CD4-positive, alpha-beta T cell treated with Interleukin-21 for 1 hour (primary cell): ENCODE results near the gene NTN4.
"Not testable (repeated sequence)": the region's sequence is repeated elsewhere in the genome, so short reads cannot be mapped to it uniquely, and the experiment has no call there.

Source experiments
- DNase-seq: peaks from one replicate; pipeline ENCODE4 v3.0.0-alpha.2; 2020

Gene NTN4

GRCh38 chr12:95790033-95790916 lies at the start of gene NTN4:
NTN4 (minus strand) TSS chr12:95790764; CDS start chr12:95790309, 455 bp downstream.
- DNase-seq: peak; percentile 12

- DNase-seq: no peak
Observed at GRCh38 chr12:95838125-95838524, 47.6 kb upstream of the NTN4 start.

- no peak for DNase-seq
Observed at GRCh38 chr12:95837240-95838038, 46.9 kb upstream of the NTN4 start.

- DNase-seq: no peak
Observed at GRCh38 chr12:95836630-95837239, 46.2 kb upstream of the NTN4 start.

DNA sequence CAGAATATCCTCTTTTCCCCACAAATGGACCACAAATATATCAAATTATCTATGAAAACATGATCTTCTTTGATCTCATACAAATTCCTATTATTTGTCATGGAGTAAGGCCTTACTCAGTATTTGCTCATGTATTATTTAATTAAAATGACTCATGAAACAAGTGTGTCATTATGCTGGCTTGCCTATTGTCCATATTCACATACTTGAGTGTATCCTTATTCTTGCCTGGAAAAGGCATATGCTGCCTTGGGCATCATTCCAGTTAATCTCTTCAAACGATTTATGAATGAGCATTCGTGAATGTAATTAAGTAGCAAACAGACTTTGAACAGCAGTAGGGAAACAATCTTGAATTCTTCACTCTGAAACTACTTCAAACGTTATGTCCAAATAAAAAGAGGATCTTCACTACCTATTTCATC lies 45.6 kb upstream of the NTN4 start:
- DNase-seq: no peak

DNA sequence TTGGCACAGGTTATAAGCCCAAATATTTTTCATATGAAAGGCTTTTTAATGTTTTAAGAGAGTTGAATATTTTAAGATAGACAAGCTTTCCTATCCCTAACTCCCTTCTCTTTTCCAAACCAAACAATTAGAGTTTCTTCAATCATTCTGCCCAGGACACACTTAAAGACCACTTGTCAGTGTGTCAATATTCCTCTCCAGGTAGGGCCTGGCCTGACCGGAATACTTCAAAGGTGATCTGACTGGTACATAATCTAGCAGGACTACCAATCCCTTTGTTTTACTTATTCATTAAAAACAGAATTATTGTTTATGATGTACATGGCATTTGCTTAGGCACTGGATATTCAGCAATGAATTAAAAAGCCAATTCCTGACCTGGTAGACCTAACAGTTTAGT lies 44.0 kb upstream of the NTN4 start:
- DNase-seq: no peak

DNA sequence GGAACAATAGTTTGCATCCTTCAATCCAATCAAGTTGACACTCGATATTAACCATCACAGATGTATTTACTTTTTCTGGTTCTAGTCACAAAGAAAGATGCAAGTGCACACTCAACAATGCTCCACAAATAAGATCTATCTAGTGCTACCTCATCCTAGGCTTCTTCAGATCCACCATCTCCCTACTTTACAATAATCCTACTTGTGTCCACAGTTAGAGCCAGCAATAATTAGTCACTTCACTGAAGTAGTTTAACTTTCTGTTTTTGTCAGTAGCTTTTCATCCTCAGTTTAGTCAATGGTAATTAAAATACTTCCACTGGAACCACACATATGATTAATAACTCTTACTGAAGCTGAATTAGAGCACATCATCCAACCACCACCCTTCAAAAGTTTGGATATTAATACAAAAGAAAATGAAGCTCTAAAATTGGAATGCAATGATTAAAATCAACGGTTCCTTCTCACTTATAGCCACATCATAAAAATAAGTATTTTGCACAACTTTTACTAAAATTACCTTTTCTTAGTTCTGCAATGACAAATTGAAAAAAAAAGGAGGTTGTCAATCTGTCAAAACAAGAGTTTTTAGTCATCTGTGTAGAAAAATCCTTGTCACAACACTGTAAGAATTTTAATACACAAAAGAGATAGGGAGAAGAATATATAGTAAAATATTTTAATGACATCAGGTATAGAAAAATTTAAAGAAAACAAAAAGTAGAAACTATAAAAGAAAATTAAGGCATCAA lies 39.9 kb upstream of the NTN4 start:
- no peak for DNase-seq

DNA sequence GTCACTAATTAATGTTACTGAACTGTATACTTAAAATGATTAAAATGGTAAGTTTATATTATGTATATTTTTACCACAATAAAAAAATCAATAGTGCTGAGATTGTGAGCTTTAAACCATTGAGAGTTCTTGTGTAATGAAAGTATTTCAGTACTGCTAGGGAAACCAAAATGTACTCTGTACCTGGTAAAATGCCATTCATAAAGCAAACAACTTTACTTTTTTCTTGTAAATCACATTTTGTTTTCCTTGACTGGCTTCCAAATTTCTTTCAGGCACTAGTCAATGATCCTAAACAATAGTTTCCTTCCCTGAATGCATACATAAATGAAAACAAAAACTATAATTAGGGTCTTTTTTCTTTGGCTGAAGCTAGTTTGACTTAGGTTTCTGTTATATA lies 38.8 kb upstream of the NTN4 start:
- no peak for DNase-seq

GRCh38 chr12:95820096-95820703 lies 29.6 kb upstream of the NTN4 start:
- DNase-seq: peak; percentile 8

- no peak for DNase-seq
Observed at GRCh38 chr12:95815632-95816212, 25.2 kb upstream of the NTN4 start.

- not testable (repeated sequence) for DNase-seq
Observed at GRCh38 chr12:95812155-95812554, 21.6 kb upstream of the NTN4 start.

DNA sequence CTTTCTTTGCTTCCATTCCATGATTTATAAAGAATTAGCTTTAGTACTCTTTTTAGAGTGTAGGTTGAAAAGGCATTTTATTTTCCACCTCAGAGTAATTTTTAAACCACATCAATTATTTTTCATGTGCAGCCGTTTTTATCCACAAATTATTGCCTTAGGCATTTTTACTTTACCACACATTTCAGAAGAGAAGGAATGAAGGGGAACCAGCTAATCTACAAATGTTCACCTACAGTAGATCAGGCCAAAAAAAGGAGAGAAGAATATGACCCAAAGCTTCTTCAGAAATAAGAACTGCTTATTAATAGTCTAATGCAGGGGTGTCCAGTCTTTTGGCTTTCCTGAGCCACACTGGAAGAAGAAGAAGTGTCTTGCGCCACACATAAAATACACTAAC lies 19.8 kb upstream of the NTN4 start:
- DNase-seq: no peak

DNA sequence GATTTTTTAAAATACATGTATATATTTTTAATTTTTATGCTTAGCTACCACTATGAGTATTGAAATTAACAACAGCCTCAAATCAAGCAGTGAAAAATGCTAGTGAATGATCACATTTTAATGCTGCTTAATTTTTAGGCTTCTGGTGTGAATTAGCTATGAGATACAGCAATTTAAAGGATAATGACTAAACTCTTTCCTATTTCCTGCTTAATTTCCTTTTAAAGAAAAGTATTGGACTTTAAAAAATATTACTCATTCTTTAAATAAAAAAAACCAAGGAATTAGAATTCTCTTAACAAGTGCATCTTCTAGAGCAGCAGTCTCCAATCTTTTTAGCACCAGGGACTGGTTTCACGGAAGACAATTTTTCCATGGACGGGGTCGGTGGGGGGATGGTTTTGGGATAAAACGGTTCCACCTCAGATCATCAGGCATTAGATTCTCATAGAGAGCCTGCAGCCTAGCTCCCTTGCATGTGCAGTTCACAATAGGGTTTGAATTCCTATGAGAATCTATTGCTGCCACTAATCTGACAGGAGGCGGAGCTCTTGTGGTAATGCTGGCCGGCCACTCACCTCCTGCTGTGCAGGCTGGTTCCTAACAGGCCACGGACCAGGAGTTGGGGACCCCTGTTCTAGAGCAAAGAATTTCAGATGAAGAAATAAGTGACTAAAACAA lies 18.6 kb upstream of the NTN4 start:
- no peak for DNase-seq

GRCh38 chr12:95808146-95808545 lies 17.6 kb upstream of the NTN4 start:
- no peak for DNase-seq

DNA sequence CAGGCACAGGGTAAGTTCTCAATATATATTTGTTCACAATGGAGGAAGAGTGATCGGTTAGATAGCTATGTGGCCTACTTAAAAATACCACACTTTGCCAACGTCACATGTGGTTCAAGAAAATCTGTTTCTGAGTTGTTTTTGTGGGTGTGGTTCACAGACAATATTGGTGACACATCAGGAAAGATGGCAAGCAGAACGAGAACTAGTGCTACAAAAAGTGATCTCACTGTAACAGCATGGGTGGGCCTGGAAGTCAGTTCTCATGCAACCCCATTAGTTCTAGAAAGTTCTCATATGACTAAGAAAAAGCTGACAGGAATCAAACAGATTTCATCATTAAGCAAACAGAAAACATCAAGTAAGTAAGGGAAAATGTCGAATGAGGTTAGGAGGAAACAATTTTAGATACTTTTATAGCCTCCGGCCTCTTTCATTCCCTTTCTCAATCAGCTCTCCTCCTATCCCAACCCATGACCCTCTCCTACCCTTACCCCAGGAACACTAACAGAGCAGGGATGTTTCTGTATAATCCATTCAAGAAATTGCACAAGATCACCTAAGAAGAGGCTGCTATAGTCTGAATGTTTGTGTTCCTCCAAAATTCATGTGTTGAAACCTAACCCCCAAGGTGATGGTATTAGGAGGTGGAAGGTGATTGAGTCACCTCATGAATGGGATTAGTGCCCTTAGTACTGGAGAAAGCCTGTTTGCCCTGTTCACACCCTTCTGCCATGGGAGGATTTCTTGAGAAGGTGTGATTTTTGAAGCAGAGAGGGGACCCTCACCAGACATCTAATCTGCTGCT lies 15.5 kb upstream of the NTN4 start:
- DNase-seq: peak; percentile 58

DNA sequence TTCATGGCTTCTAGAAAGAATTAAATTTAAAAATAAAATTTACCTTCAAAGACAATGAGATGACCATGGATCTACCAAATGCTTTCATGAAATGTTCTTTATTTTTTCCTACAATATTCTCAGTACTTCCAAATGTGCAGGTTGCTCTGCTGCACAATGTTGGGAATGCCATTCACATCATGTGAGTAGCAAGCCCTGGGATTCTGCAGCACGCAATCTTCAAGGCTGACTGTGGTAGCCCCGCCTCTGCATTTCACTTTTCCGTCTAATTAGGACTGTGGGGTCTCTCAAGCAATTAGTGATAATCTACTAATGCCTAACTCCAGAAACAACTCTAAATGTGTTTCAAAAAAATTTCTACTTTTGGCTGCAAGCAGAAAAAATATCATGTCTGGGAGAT lies 13.7 kb upstream of the NTN4 start:
- DNase-seq: no peak

DNA sequence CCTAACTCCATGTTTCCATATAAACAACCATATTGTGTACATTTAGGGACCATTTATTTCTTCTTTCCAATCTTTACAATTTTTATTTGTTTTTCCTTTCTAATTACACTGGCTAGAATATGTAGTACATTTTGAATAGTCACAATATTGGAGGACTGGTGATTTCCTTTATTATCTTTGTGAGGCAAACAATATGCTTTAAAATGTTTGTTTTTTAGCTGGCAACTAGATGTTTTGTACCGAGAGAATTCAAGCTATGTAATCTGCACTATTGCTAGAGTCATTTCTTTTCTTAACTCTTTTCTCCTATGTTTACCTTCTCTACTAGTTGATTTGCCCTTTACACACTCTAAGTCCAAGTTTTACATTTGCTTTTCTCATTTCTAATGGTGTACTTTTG lies 13.3 kb upstream of the NTN4 start:
- no peak for DNase-seq

DNA sequence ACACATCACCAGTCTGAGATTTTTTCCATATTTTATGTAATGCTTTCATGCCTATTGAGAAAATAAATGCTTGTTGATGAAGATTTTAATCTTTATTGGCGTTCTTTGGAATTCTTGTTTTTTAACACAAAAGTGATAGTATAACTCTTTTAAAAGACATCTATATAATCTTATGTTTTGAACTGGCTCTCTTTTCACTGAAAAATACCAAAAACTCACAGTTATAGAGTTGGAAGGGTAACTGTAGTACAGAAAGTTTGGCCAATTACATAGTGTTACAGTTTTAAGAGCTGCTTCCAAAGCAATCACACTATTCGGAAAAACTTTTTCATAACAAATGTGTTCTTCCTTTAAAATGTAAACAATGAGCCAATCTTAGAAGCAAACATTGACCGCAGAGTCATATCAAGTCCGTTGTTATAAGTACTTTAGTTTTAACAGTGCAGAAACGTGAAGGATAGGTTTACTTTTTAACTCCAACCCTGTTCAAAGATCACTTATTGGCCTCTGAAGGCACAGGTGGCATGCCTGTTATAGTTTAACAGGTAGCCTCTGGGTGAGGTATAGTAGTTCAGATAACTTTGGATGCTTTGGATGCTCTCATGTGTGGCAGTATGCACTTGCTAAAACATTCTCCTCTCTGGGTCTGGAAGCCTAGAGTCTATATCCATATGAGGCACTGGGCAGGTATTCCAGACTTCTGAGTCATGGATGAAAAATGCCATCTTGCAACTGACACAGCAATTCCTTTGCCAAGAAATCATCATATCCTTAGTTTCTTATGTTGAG lies 12.1 kb upstream of the NTN4 start:
- no peak for DNase-seq

- no peak for DNase-seq
Observed at GRCh38 chr12:95796982-95797289, 6.4 kb upstream of the NTN4 start.
